DOHH2 (cell line): ENCODE measurements around the gene RPL21.
"Not testable (repeated sequence)": the region's sequence is repeated elsewhere in the genome, so short reads cannot be mapped to it uniquely, and the experiment has no call there.

Experiments
- H3F3A ChIP-seq: fragments of 200-600 bp; sonication (generic), shearing (Covaris generic); 2 replicates; pipeline ENCODE4 v1.6.0; 2016; ENCODE audit warnings: antibody characterized with exemption, mild to moderate bottlenecking; ENCODE audit not compliant: control insufficient read depth, insufficient read depth
- H3K27ac ChIP-seq: fragments of 200-600 bp; sonication (generic); 2 replicates; pipeline ENCODE4 v1.5.1; 2014; ENCODE audit warnings: low read depth, mild to moderate bottlenecking, low read length, moderate library complexity
- H3K27me3 ChIP-seq: fragments of 200-600 bp; sonication (generic); 2 replicates; pipeline ENCODE4 v1.6.1; 2014; ENCODE audit warnings: mild to moderate bottlenecking, low read length, mixed read lengths; ENCODE audit not compliant: control insufficient read depth
- H3K36me3 ChIP-seq: fragments of 200-600 bp; sonication (generic); 2 replicates; pipeline ENCODE4 v1.6.1; 2014; ENCODE audit warnings: mild to moderate bottlenecking, low read length, moderate library complexity, mixed read lengths; ENCODE audit not compliant: control insufficient read depth
- H3K4me1 ChIP-seq: fragments of 200-600 bp; sonication (generic); 2 replicates; pipeline ENCODE4 v1.6.1; 2014; ENCODE audit warnings: mild to moderate bottlenecking, low read length, mixed read lengths; ENCODE audit not compliant: control insufficient read depth
- H3K4me2 ChIP-seq: fragments of 200-600 bp; sonication (generic); 2 replicates; pipeline ENCODE4 v1.6.0; 2014; ENCODE audit warnings: mild to moderate bottlenecking, low read length, moderate library complexity
- H3K4me3 ChIP-seq: fragments of 200-600 bp; sonication (generic); 2 replicates; pipeline ENCODE4 v1.5.1; 2014; ENCODE audit warnings: mild to moderate bottlenecking, low read length, mixed read lengths
- H3K79me2 ChIP-seq: fragments of 200-600 bp; sonication (generic); 2 replicates; pipeline ENCODE4 v1.6.1; 2014; ENCODE audit warnings: mild to moderate bottlenecking, low read length, mixed read lengths; ENCODE audit not compliant: control insufficient read depth
- H3K9me2 ChIP-seq: fragments of 200-600 bp; sonication (generic); replicated peaks from 2 replicates; pipeline ENCODE4 v1.6.1; 2014; ENCODE audit warnings: mild to moderate bottlenecking, low read length, mixed read lengths; ENCODE audit not compliant: control insufficient read depth
- H3K9me3 ChIP-seq: fragments of 200-600 bp; sonication (generic); 2 replicates; pipeline ENCODE4 v1.6.1; 2014; ENCODE audit warnings: antibody characterized with exemption, low read length, mixed read lengths; ENCODE audit not compliant: control insufficient read depth, insufficient read depth
- H4K20me1 ChIP-seq: fragments of 200-600 bp; sonication (generic); 2 replicates; pipeline ENCODE4 v1.6.0; 2014; ENCODE audit warnings: low read depth, mild to moderate bottlenecking, antibody characterized with exemption, low read length, moderate library complexity; ENCODE audit not compliant: control insufficient read depth, insufficient read depth
- CTCF ChIP-seq: fragments of 200-600 bp; sonication (generic); IDR thresholded peaks from one replicate; pipeline ENCODE4 v1.5.1; 2014; ENCODE audit warnings: antibody characterized with exemption, mild to moderate bottlenecking, low read depth, low read length; ENCODE audit not compliant: poor library complexity, severe bottlenecking
- EZH2phosphoT487 ChIP-seq: fragments of 200-600 bp; sonication (generic); IDR thresholded peaks from 2 replicates; pipeline ENCODE4 v1.6.1; 2017; ENCODE audit warnings: borderline replicate concordance, mild to moderate bottlenecking, antibody characterized with exemption, low read length, moderate library complexity, mixed read lengths

RPL21 gene

GRCh38 chr13:27295660-27296059, 44.3 kb downstream of the RPL21 start:
- H3K4me3 ChIP-seq = peak overlapping the region; percentile 66
- no peaks in the 10 kb centered on the region for H3K27me3 ChIP-seq
- no peaks in the 10 kb centered on the region for H3K9me3 ChIP-seq
- H3K79me2 ChIP-seq = no peaks in the 10 kb centered on the region
- TF ChIP-seq CTCF (no peak), EZH2phosphoT487 (no peak)
- H3K27ac ChIP-seq = peak overlapping the region; percentile 98
- no peaks in the 10 kb centered on the region for H4K20me1 ChIP-seq
- peak overlapping the region; percentile 84 for H3K4me2 ChIP-seq
- peaks cover 83% of the 10 kb centered on the region for H3K4me1 ChIP-seq
- H3F3A ChIP-seq = peaks cover 35% of the 10 kb centered on the region
- no peaks in the 10 kb centered on the region for H3K9me2 ChIP-seq
- H3K36me3 ChIP-seq = no peaks in the 10 kb centered on the region

- H3K27me3 ChIP-seq = no peaks in the 10 kb centered on the region
- H3K4me2 ChIP-seq = no peak overlapping the region
- H3K36me3 ChIP-seq = no peaks in the 10 kb centered on the region
- no peak overlapping the region for H3K27ac ChIP-seq
- no peaks in the 10 kb centered on the region for H3K9me3 ChIP-seq
- no peak for TF ChIP-seq EZH2phosphoT487
- TF ChIP-seq CTCF = no peak
- H3K79me2 ChIP-seq = no peaks in the 10 kb centered on the region
- no peaks in the 10 kb centered on the region for H3K9me2 ChIP-seq
- H3K4me1 ChIP-seq = peaks cover 76% of the 10 kb centered on the region
- no peaks in the 10 kb centered on the region for H4K20me1 ChIP-seq
- H3K4me3 ChIP-seq = no peak overlapping the region
- peaks cover 35% of the 10 kb centered on the region for H3F3A ChIP-seq
These were observed 45.1 kb downstream of the RPL21 start for GRCh38 chr13:27296496-27296895.

GRCh38 chr13:27298849-27299248, 47.5 kb downstream of the RPL21 start:
- H4K20me1 ChIP-seq = no peaks in the 10 kb centered on the region
- H3K27me3 ChIP-seq = no peaks in the 10 kb centered on the region
- H3K9me3 ChIP-seq = no peaks in the 10 kb centered on the region
- H3K79me2 ChIP-seq = no peaks in the 10 kb centered on the region
- no peaks in the 10 kb centered on the region for H3K9me2 ChIP-seq
- H3K36me3 ChIP-seq = no peaks in the 10 kb centered on the region
- no peak overlapping the region for H3K27ac ChIP-seq
- no peak overlapping the region for H3K4me2 ChIP-seq
- peaks cover 22% of the 10 kb centered on the region for H3F3A ChIP-seq
- H3K4me1 ChIP-seq = peaks cover 68% of the 10 kb centered on the region
- TF ChIP-seq EZH2phosphoT487 (no peak), CTCF (no peak)
- H3K4me3 ChIP-seq = no peak overlapping the region

- H3K27me3 ChIP-seq, H3K79me2 ChIP-seq, H3K36me3 ChIP-seq, H3K9me2 ChIP-seq, H4K20me1 ChIP-seq, H3K9me3 ChIP-seq, H3K4me2 ChIP-seq, H3K4me3 ChIP-seq, H3K27ac ChIP-seq, H3F3A ChIP-seq: not testable (repeated sequence)
- H3K4me1 ChIP-seq = peaks cover 67% of the 10 kb centered on the region
These were observed 49.0 kb downstream of the RPL21 start for GRCh38 chr13:27300406-27300805.
